PFSK-1 (cell line): ENCODE measurements around the gene FRMD4A.

Experiments
- FOXP2 ChIP-seq: optimal IDR thresholded peaks from 2 replicates; pipeline ENCODE3; 2011; ENCODE audit warnings: borderline replicate concordance, control low read depth, inconsistent platforms; ENCODE audit not compliant: insufficient read depth; ENCODE audit errors: extremely low read length, extremely low read depth
- POLR2AphosphoS5 ChIP-seq: IDR thresholded peaks from 2 replicates; pipeline ENCODE4 v1.6.1; 2012; ENCODE audit warnings: low read depth, mild to moderate bottlenecking, control low read depth, low read length, moderate library complexity
- SIN3A ChIP-seq: IDR thresholded peaks from 2 replicates; pipeline ENCODE4 v1.6.1; 2012; ENCODE audit warnings: mild to moderate bottlenecking, low read length, moderate library complexity, borderline replicate concordance; ENCODE audit not compliant: insufficient read depth
- TAF1 ChIP-seq: IDR thresholded peaks from 2 replicates; pipeline ENCODE4 v1.6.1; 2012; ENCODE audit warnings: low read length, control low read depth, borderline replicate concordance; ENCODE audit not compliant: insufficient read depth
- TF ChIP-seq, protein P1 (sequence below), 2 experiments: IDR thresholded peaks; 2 replicates each; pipeline versions ENCODE4 v1.6.1 to v1.8.0; 2011 to 2012; ENCODE audit warnings: low read depth in 2 of 2, low read length in 2 of 2, control low read depth in 1 of 2, inconsistent platforms in 1 of 2, mild to moderate bottlenecking in 1 of 2, moderate library complexity in 1 of 2; ENCODE audit not compliant: insufficient read depth in 1 of 2

FRMD4A gene

DNA sequence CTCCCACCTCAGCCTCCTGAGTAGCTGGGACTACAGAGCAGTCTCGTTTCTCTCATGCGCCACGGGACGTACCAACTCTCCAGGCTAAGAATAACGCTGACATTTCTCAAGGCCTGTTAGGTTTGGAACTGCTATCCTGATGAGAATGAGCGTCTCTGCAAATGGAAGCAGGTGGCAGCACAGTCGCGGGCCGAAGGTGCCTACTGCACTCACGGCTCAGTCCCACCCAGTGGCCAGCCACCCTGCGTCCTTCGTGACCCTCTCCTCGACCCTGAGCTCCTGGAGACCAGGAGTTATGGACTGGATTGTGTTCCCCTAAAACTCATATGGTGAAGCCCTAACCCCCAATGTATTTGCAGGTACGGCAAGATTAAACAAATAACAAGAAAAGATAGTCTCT is 469.8 kb downstream of the FRMD4A start:
- TF ChIP-seq POLR2AphosphoS5 = no peak
- TF ChIP-seq, protein P1, sequence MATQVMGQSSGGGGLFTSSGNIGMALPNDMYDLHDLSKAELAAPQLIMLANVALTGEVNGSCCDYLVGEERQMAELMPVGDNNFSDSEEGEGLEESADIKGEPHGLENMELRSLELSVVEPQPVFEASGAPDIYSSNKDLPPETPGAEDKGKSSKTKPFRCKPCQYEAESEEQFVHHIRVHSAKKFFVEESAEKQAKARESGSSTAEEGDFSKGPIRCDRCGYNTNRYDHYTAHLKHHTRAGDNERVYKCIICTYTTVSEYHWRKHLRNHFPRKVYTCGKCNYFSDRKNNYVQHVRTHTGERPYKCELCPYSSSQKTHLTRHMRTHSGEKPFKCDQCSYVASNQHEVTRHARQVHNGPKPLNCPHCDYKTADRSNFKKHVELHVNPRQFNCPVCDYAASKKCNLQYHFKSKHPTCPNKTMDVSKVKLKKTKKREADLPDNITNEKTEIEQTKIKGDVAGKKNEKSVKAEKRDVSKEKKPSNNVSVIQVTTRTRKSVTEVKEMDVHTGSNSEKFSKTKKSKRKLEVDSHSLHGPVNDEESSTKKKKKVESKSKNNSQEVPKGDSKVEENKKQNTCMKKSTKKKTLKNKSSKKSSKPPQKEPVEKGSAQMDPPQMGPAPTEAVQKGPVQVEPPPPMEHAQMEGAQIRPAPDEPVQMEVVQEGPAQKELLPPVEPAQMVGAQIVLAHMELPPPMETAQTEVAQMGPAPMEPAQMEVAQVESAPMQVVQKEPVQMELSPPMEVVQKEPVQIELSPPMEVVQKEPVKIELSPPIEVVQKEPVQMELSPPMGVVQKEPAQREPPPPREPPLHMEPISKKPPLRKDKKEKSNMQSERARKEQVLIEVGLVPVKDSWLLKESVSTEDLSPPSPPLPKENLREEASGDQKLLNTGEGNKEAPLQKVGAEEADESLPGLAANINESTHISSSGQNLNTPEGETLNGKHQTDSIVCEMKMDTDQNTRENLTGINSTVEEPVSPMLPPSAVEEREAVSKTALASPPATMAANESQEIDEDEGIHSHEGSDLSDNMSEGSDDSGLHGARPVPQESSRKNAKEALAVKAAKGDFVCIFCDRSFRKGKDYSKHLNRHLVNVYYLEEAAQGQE (IDR thresholded peaks at IDR 0.05; ENCODE audit: insufficient read depth in 1 of 2, low read depth in 2 of 2, low read length in 2 of 2) = no peak
- no peak for TF ChIP-seq SIN3A
- no peak for TF ChIP-seq FOXP2

DNA sequence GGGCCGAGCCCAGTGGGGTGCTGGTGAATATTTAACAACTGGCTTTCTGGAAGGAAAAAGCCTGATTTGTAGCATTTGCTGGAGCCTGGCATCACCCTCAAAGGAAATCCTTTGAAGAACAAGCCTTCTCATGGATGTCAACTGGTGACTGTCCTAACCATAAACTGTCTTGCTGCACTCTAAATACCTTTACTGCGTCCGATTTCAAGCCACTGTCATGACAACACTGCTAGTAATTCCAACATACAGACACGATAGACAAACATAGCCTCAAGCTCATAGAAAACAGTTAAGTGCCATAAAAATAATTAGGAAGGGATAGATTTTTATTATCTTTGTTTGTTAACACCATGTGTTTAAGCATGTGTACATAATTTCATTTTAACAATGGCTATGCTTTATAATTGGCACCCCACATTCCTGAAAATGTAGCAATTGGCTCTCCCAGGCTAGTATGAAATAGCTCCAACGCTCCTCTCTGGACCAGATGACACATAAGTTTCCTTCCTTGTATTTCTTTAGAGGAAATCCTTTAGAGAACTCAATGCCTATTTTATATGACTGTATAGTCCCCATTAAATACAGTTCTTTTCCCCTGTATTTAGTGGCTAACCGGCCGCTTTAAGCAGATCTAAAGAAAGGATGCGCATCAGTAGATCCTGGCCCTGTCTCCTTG is 470.6 kb downstream of the FRMD4A start:
- TF ChIP-seq TAF1 = no peak
- TF ChIP-seq FOXP2 = no peak
- TF ChIP-seq SIN3A = no peak
- TF ChIP-seq, protein P1 (IDR thresholded peaks at IDR 0.05; ENCODE audit: insufficient read depth in 1 of 2, low read depth in 2 of 2, low read length in 2 of 2) = no peak
- TF ChIP-seq POLR2AphosphoS5 = no peak

DNA sequence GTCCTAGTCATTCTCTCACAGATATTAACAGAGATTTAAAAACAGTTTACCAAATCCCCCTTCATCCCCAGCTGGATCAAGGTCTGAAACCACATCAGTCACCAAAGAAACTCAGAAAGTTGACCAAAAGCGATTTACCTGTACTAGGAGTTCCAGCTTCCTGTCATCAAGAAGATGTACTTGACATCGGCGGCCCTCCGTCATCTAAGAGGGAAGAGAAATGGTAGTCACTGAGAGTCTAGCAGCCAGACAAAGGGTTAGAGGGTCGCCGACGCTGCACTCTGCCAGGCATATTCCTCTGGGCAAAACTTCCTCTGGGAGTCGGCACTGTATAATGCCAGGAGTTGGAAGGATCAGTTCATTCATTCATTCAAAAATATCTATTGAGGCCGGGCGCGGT is 472.0 kb downstream of the FRMD4A start:
- no peak for TF ChIP-seq POLR2AphosphoS5
- no peak for TF ChIP-seq FOXP2
- no peak for TF ChIP-seq SIN3A
- TF ChIP-seq, protein P1 (IDR thresholded peaks at IDR 0.05; ENCODE audit: insufficient read depth in 1 of 2, low read depth in 2 of 2, low read length in 2 of 2) = no peak
- TF ChIP-seq TAF1 = no peak

DNA sequence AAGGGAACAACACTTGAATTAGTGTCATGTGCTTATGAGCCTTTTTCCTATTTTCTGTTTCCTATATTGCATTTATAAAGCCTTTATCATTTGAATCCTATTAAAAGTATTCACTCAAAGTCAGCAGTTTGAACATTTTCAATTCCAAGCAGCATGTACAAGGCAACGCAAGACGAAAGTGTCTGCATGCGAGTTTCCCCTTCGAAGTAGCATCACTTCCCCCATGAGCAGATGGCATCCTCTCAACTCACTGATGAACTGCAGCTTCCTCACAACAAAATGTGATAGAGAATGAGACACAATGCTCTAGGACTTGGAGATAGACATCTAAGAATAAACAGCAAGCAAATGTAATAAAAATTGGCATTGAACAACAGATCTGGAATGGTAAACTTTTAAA is 473.3 kb downstream of the FRMD4A start:
- TF ChIP-seq, protein P1 (IDR thresholded peaks at IDR 0.05; ENCODE audit: insufficient read depth in 1 of 2, low read depth in 2 of 2, low read length in 2 of 2) = no peak
- TF ChIP-seq POLR2AphosphoS5 (no peak), SIN3A (no peak), TAF1 (no peak), FOXP2 (no peak)

DNA sequence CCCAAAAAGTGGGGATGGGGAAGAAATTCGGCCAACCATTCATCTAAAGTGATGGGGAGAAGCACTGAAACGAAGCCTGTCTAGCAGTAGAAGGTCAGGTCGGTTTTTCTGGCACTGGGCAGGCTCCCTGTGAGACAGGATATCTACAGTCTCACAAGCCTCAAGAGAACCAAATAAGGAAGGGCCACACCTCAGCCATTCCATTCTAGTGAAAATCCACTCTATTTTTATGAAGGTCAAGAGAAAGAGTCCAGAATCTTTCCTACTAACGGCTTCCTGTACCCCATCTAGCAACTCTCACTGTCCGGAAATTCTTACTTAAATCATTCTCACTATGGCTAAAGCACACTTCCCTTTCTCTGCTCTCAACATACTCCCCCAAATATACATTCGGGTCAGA is 476.9 kb downstream of the FRMD4A start:
- no peak for TF ChIP-seq SIN3A
- no peak for TF ChIP-seq TAF1
- TF ChIP-seq, protein P1 (IDR thresholded peaks at IDR 0.05; ENCODE audit: insufficient read depth in 1 of 2, low read depth in 2 of 2, low read length in 2 of 2) = no peak
- no peak for TF ChIP-seq POLR2AphosphoS5
- TF ChIP-seq FOXP2 = no peak
